Neural cell (in vitro differentiated cells): ENCODE measurements around the gene CPEB1. TPM values are rescaled to one million over a fixed set of nuclear protein-coding genes. Genes with fewer than 3 reads are reported as not detected.

Experiments used
- H2AFZ ChIP-seq: fragments of 200-600, 300-800 bp; sonication (generic), shearing (Covaris generic); 2 replicates; pipeline ENCODE4 v1.6.0; 2014; ENCODE audit warnings: low read depth, mild to moderate bottlenecking, antibody characterized with exemption, low read length, moderate library complexity
- H3F3A ChIP-seq: fragments of 200-600 bp; shearing (Covaris generic); 2 replicates; pipeline ENCODE4 v1.6.1; 2016; ENCODE audit warnings: mild to moderate bottlenecking, moderate library complexity, mixed read lengths, antibody characterized with exemption, low read length; ENCODE audit not compliant: insufficient read depth, poor library complexity, severe bottlenecking
- H3K27ac ChIP-seq: fragments of 200-600, 300-800 bp; sonication (generic), shearing (Covaris generic); 2 replicates; pipeline ENCODE4 v1.5.1; 2014; ENCODE audit warnings: mild to moderate bottlenecking, low read length, moderate library complexity
- H3K27me3 ChIP-seq: fragments of 300-800, 200-600 bp; sonication (generic), shearing (Covaris generic); 2 replicates; pipeline ENCODE4 v1.6.0; 2014; ENCODE audit warnings: mild to moderate bottlenecking, low read depth, low read length, moderate library complexity; ENCODE audit not compliant: insufficient read depth
- H3K36me3 ChIP-seq: fragments of 300-800, 200-600 bp; sonication (generic), shearing (Covaris generic); 2 replicates; pipeline ENCODE4 v1.5.1; 2014; ENCODE audit warnings: mild to moderate bottlenecking, antibody characterized with exemption, low read length, moderate library complexity; ENCODE audit not compliant: insufficient read depth
- H3K4me2 ChIP-seq: fragments of 300-800, 200-600 bp; sonication (generic), shearing (Covaris generic); 2 replicates; pipeline ENCODE4 v1.6.0; 2014; ENCODE audit warnings: mild to moderate bottlenecking, low read length
- H3K4me3 ChIP-seq: fragments of 300-800, 200-600 bp; sonication (generic), shearing (Covaris generic); 2 replicates; pipeline ENCODE4 v1.5.1; 2014; ENCODE audit warnings: mild to moderate bottlenecking, low read length, moderate library complexity
- H3K79me2 ChIP-seq: fragments of 200-600 bp; shearing (Covaris generic); replicated peaks from 2 replicates; pipeline ENCODE4 v1.6.0; 2014; ENCODE audit warnings: mild to moderate bottlenecking, low read length, moderate library complexity; ENCODE audit not compliant: insufficient read depth
- H3K9ac ChIP-seq: fragments of 300-800, 200-600 bp; sonication (generic), shearing (Covaris generic); 2 replicates; pipeline ENCODE4 v1.6.1; 2016; ENCODE audit warnings: mild to moderate bottlenecking, low read length, mixed read lengths
- H3K9me2 ChIP-seq: fragments of 200-600 bp; shearing (Covaris generic); 2 replicates; pipeline ENCODE4 v1.6.1; 2016; ENCODE audit warnings: mild to moderate bottlenecking, low read length, mixed read lengths; ENCODE audit not compliant: insufficient read depth
- H3K9me3 ChIP-seq: fragments of 200-600, 300-800 bp; sonication (generic), shearing (Covaris generic); 2 replicates; pipeline ENCODE4 v1.6.1; 2016; ENCODE audit warnings: mild to moderate bottlenecking, mixed run types, low read length, moderate library complexity, mixed read lengths
- H4K20me1 ChIP-seq: fragments of 200-600 bp; shearing (Covaris generic); 2 replicates; pipeline ENCODE4 v1.6.1; 2016; ENCODE audit warnings: mild to moderate bottlenecking, mixed run types; ENCODE audit not compliant: insufficient read depth
- CTCF ChIP-seq: fragments of 450-650 bp; IDR thresholded peaks from 2 replicates; pipeline ENCODE4 v1.5.1; 2014; ENCODE audit warnings: antibody characterized with exemption, mild to moderate bottlenecking, moderate library complexity; ENCODE audit not compliant: poor library complexity, severe bottlenecking
- EP300 ChIP-seq: fragments of 450-650 bp; conservative IDR thresholded peaks from 2 replicates; pipeline ENCODE4 v1.6.1; 2014; ENCODE audit warnings: antibody characterized with exemption, mild to moderate bottlenecking, moderate library complexity; ENCODE audit not compliant: poor library complexity, severe bottlenecking
- EZH2 ChIP-seq: fragments of 200-600, 300-800 bp; shearing (Covaris generic), sonication (generic); IDR thresholded peaks from 2 replicates; pipeline ENCODE4 v1.6.1; 2014; ENCODE audit warnings: antibody characterized with exemption, low read length, borderline replicate concordance, mild to moderate bottlenecking; ENCODE audit not compliant: insufficient read depth, poor library complexity, severe bottlenecking
- MXI1 ChIP-seq: fragments of 450-650 bp; conservative IDR thresholded peaks from 2 replicates; pipeline ENCODE4 v1.6.1; 2014; ENCODE audit warnings: antibody characterized with exemption, mild to moderate bottlenecking; ENCODE audit not compliant: poor library complexity, severe bottlenecking
- POLR2AphosphoS5 ChIP-seq: IDR thresholded peaks from 2 replicates; pipeline ENCODE4 v1.6.1; 2012
- RAD21 ChIP-seq: fragments of 450-650 bp; conservative IDR thresholded peaks from 2 replicates; pipeline ENCODE4 v1.6.1; 2014; ENCODE audit warnings: antibody characterized with exemption, mild to moderate bottlenecking, moderate library complexity
- REST ChIP-seq: IDR thresholded peaks from 2 replicates; pipeline ENCODE4 v1.6.1; 2012; ENCODE audit warnings: borderline replicate concordance
- SMC3 ChIP-seq: fragments of 450-650 bp; conservative IDR thresholded peaks from 2 replicates; pipeline ENCODE4 v1.6.1; 2014; ENCODE audit warnings: antibody characterized with exemption, mild to moderate bottlenecking, moderate library complexity; ENCODE audit not compliant: poor library complexity
- TAF1 ChIP-seq: IDR thresholded peaks from 2 replicates; pipeline ENCODE4 v1.6.1; 2012; ENCODE audit warnings: low read depth
- polyA plus RNA-seq: library from polyadenylated mRNA; depleted of rRNA; stranded (reverse); fragments of >200 nt; gene quantifications from 2 replicates; pipeline ENCODE4 v1.2.3, GENCODE V29; 2014

The CPEB1 gene
- polyA plus RNA-seq, 1 donor from 2014 or later = 0.61 TPM

GRCh38 chr15:82664021-82664420 lies 16.9 kb upstream of the CPEB1 start:
- Histone ChIP-seq H3K9me3 (no peaks in the 10 kb centered on the region), H3K4me2 (no peak overlapping the region), H2AFZ (no peak overlapping the region), H3F3A (no peaks in the 10 kb centered on the region), H3K27ac (no peak overlapping the region), H3K27me3 (no peaks in the 10 kb centered on the region), H3K79me2 (no peaks in the 10 kb centered on the region), H3K9me2 (no peaks in the 10 kb centered on the region), H3K36me3 (no peaks in the 10 kb centered on the region), H3K4me3 (no peak overlapping the region), H3K9ac (no peak overlapping the region), H4K20me1 (no peaks in the 10 kb centered on the region)
- TF ChIP-seq MXI1 (no peak), RAD21 (no peak), TAF1 (no peak), POLR2AphosphoS5 (no peak), CTCF (no peak), EZH2 (no peak), REST (no peak), EP300 (no peak), SMC3 (no peak)

GRCh38 chr15:82663186-82663600 lies 16.0 kb upstream of the CPEB1 start:
- TF ChIP-seq CTCF (no peak), SMC3 (no peak), REST (peak; percentile 61), MXI1 (no peak)
- H3K4me2 ChIP-seq = no peak overlapping the region
- no peaks in the 10 kb centered on the region for H3K27me3 ChIP-seq
- no peak overlapping the region for H2AFZ ChIP-seq
- H3K27ac ChIP-seq = no peak overlapping the region
- H3K79me2 ChIP-seq = no peaks in the 10 kb centered on the region
- no peaks in the 10 kb centered on the region for H4K20me1 ChIP-seq
- H3K9ac ChIP-seq = no peak overlapping the region
- H3K4me3 ChIP-seq = no peak overlapping the region
- no peaks in the 10 kb centered on the region for H3K9me3 ChIP-seq
- H3K36me3 ChIP-seq = no peaks in the 10 kb centered on the region
- H3K9me2 ChIP-seq = no peaks in the 10 kb centered on the region
- H3F3A ChIP-seq = no peaks in the 10 kb centered on the region
